AG10803 (cell line): ENCODE measurements around the gene POFUT2.
"Not testable (repeated sequence)": the region's sequence is repeated elsewhere in the genome, so short reads cannot be mapped to it uniquely, and the experiment has no call there.

Source experiments
- DNase-seq: peaks from one replicate; pipeline ENCODE4 v3.0.0; 2010; ENCODE audit warnings: low read depth
- H3K4me3 ChIP-seq: 2 replicates; pipeline ENCODE4 v1.5.1; 2011; ENCODE audit warnings: mild to moderate bottlenecking, low read length, control low read depth
- TF ChIP-seq, protein P1 (sequence below): conservative IDR thresholded peaks from 2 replicates; pipeline ENCODE4 v1.5.1; 2011; ENCODE audit warnings: mild to moderate bottlenecking, low read length, control low read depth, inconsistent platforms

POFUT2 gene

GRCh38 chr21:45308194-45309068 lies 20.7 kb upstream of the POFUT2 start:
- H3K4me3 ChIP-seq, result no peak overlapping the region
- TF ChIP-seq, protein P1, sequence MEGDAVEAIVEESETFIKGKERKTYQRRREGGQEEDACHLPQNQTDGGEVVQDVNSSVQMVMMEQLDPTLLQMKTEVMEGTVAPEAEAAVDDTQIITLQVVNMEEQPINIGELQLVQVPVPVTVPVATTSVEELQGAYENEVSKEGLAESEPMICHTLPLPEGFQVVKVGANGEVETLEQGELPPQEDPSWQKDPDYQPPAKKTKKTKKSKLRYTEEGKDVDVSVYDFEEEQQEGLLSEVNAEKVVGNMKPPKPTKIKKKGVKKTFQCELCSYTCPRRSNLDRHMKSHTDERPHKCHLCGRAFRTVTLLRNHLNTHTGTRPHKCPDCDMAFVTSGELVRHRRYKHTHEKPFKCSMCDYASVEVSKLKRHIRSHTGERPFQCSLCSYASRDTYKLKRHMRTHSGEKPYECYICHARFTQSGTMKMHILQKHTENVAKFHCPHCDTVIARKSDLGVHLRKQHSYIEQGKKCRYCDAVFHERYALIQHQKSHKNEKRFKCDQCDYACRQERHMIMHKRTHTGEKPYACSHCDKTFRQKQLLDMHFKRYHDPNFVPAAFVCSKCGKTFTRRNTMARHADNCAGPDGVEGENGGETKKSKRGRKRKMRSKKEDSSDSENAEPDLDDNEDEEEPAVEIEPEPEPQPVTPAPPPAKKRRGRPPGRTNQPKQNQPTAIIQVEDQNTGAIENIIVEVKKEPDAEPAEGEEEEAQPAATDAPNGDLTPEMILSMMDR, result no peak
- peak; percentile 51 for DNase-seq

GRCh38 chr21:45307597-45308158 lies 20.0 kb upstream of the POFUT2 start:
- not testable (repeated sequence) for DNase-seq, H3K4me3 ChIP-seq

- DNase-seq, result peak; percentile 44
- TF ChIP-seq, protein P1, result no peak
- no peak overlapping the region for H3K4me3 ChIP-seq
These were observed 19.3 kb upstream of the POFUT2 start for GRCh38 chr21:45306832-45307571.

DNA sequence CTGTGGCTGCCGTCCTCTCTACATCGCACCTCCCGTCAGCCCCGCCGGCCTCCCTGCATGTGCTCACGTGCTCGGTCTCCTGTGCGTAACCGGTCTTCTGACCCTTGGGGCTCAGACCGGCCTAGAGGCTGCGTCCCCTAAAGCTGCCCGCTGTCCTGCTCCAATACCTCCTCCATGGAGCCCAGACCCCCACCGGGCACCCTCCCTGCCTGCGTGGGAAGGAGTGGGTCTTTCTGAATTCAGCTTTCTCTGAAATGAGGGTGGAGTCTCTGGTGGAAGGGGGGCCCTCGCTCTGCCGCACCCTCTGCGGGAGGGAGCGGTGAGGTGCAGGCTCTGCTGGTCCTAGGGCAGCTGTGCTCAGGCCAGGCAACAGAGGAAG lies 18.7 kb upstream of the POFUT2 start:
- TF ChIP-seq, protein P1, result no peak
- no peak overlapping the region for H3K4me3 ChIP-seq
- DNase-seq, result no peak

- no peak overlapping the region for H3K4me3 ChIP-seq
- DNase-seq, result no peak
- TF ChIP-seq, protein P1, result no peak
These were observed 18.1 kb upstream of the POFUT2 start for GRCh38 chr21:45305836-45306235.

GRCh38 chr21:45304945-45305344 lies 17.2 kb upstream of the POFUT2 start:
- H3K4me3 ChIP-seq, result no peak overlapping the region
- TF ChIP-seq, protein P1, result no peak
- DNase-seq, result no peak

- H3K4me3 ChIP-seq, result no peak overlapping the region
- no peak for DNase-seq
- TF ChIP-seq, protein P1, result no peak
These were observed 16.8 kb upstream of the POFUT2 start for GRCh38 chr21:45304476-45304830.
